ENCODE data around the gene PWWP2A. TPM values are rescaled to one million over a fixed set of nuclear protein-coding genes. Genes with fewer than 3 reads are reported as not detected.

The PWWP2A gene
- total RNA-seq, 1 experiment from 2014 or later: 34.4 TPM

GRCh38 chr5:160054047-160054446 lies 65.2 kb downstream of the PWWP2A start:
- BruUV-seq (replicated peaks): no TSS peak
- no peak overlapping the region for H3K27ac Mint-ChIP-seq (ENCODE audit: unreplicated experiment)
- ChIA-PET CTCF (interaction anchor here (1.8 kb wide), 1 partner anchor 32 kb away, joined by 5 read pairs; no protein-coding TSS in a partner anchor), POLR2A (interaction anchor here (0.6 kb wide), 1 partner anchor 174 kb away, joined by 5 read pairs; no protein-coding TSS in a partner anchor)
- Histone ChIP-seq H3K36me3 (ENCODE audit: control insufficient read depth, insufficient read depth, low read length) (peaks cover 4% of the 10 kb centered on the region), H3K4me3 (ENCODE audit: low read depth, low read length) (no peak overlapping the region), H3K27me3 (replicated peaks; ENCODE audit: control insufficient read depth, insufficient read depth, low read length) (no peaks in the 10 kb centered on the region), H3K9me3 (no peaks in the 10 kb centered on the region), H3K4me1 (no peaks in the 10 kb centered on the region; the same call in 1 of the 2 replicates)
- no peak for TF ChIP-seq CTCF (IDR thresholded peaks at IDR 0.05; ENCODE audit: insufficient read depth in 1 of 2, low read depth in 1 of 2, low read length in 1 of 2, severe bottlenecking in 1 of 2, unreplicated experiment in 1 of 2)
- H3K36me3 Mint-ChIP-seq (ENCODE audit: insufficient read depth, unreplicated experiment): peaks cover 67% of the 10 kb centered on the region
- no peak overlapping the region for H3K4me3 Mint-ChIP-seq (ENCODE audit: unreplicated experiment)
- DNase-seq: no peak
- H3K27me3 Mint-ChIP-seq (ENCODE audit: insufficient read depth, unreplicated experiment): no peaks in the 10 kb centered on the region
- peaks cover 6% of the 10 kb centered on the region for H3K4me1 Mint-ChIP-seq (ENCODE audit: low read depth, unreplicated experiment)
- intact Hi-C loops (cut with micrococcal nuclease; ENCODE audit: unreplicated experiment): no loop called here
- H3K9me3 Mint-ChIP-seq (ENCODE audit: unreplicated experiment): no peaks in the 10 kb centered on the region

DNA sequence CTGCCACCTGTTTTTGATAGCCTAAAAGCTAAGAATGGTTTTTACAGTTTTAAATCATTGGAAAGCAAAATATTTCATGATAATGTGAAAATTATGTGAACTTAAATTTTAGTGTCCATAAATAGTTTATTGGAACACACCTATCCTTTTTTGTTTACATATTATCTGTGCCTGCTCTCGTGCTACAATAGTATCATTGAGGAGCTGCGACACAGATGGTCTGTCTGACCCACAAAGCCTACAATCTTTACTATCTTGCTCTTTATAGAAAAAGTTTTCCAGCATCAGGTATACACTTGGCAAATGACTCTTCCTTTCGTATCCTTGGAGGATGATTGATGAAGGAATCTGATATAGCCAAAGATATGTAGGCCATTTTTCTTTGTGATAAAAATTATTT lies 70.2 kb downstream of the PWWP2A start:
- CTCF ChIA-PET: no interaction called here
- Histone ChIP-seq H3K27me3 (replicated peaks; ENCODE audit: control insufficient read depth, insufficient read depth, low read length) (no peaks in the 10 kb centered on the region), H3K4me3 (ENCODE audit: low read depth, low read length) (no peak overlapping the region), H3K4me1 (no peaks in the 10 kb centered on the region; the same call in 1 of the 2 replicates), H3K9me3 (no peaks in the 10 kb centered on the region), H3K36me3 (ENCODE audit: control insufficient read depth, insufficient read depth, low read length) (no peaks in the 10 kb centered on the region; the same call in 1 of the 2 replicates)
- no peak overlapping the region for H3K4me3 Mint-ChIP-seq (ENCODE audit: unreplicated experiment)
- no peaks in the 10 kb centered on the region for H3K9me3 Mint-ChIP-seq (ENCODE audit: unreplicated experiment)
- no peak for DNase-seq
- no peak for TF ChIP-seq CTCF (IDR thresholded peaks at IDR 0.05; ENCODE audit: insufficient read depth in 1 of 2, low read depth in 1 of 2, low read length in 1 of 2, severe bottlenecking in 1 of 2, unreplicated experiment in 1 of 2)
- BruUV-seq (replicated peaks): no TSS peak
- POLR2A ChIA-PET: no interaction called here
- peaks cover 65% of the 10 kb centered on the region for H3K36me3 Mint-ChIP-seq (ENCODE audit: insufficient read depth, unreplicated experiment)
- H3K27me3 Mint-ChIP-seq (ENCODE audit: insufficient read depth, unreplicated experiment): no peaks in the 10 kb centered on the region
- H3K4me1 Mint-ChIP-seq (ENCODE audit: low read depth, unreplicated experiment): peaks cover 14% of the 10 kb centered on the region
- intact Hi-C loops (cut with micrococcal nuclease; ENCODE audit: unreplicated experiment): no loop called here
- no peak overlapping the region for H3K27ac Mint-ChIP-seq (ENCODE audit: unreplicated experiment)

GRCh38 chr5:160048131-160048530 lies 71.1 kb downstream of the PWWP2A start:
- H3K9me3 ChIP-seq: no peaks in the 10 kb centered on the region
- no TSS peak for BruUV-seq (replicated peaks)
- Mint-ChIP-seq H3K4me1 (ENCODE audit: low read depth, unreplicated experiment) (peaks cover 9% of the 10 kb centered on the region), H3K4me3 (ENCODE audit: unreplicated experiment) (no peak overlapping the region), H3K27me3 (ENCODE audit: insufficient read depth, unreplicated experiment) (no peaks in the 10 kb centered on the region), H3K36me3 (ENCODE audit: insufficient read depth, unreplicated experiment) (peaks cover 56% of the 10 kb centered on the region), H3K9me3 (ENCODE audit: unreplicated experiment) (no peaks in the 10 kb centered on the region), H3K27ac (ENCODE audit: unreplicated experiment) (no peak overlapping the region)
- no peaks in the 10 kb centered on the region for H3K27me3 ChIP-seq (replicated peaks; ENCODE audit: control insufficient read depth, insufficient read depth, low read length)
- CTCF ChIA-PET: no interaction called here
- POLR2A ChIA-PET: no interaction called here
- no peak for DNase-seq
- intact Hi-C loops (cut with micrococcal nuclease; ENCODE audit: unreplicated experiment): no loop called here
- no peak for TF ChIP-seq CTCF (IDR thresholded peaks at IDR 0.05; ENCODE audit: insufficient read depth in 1 of 2, low read depth in 1 of 2, low read length in 1 of 2, severe bottlenecking in 1 of 2, unreplicated experiment in 1 of 2)
- H3K36me3 ChIP-seq (ENCODE audit: control insufficient read depth, insufficient read depth, low read length): no peaks in the 10 kb centered on the region; the same call in 1 of the 2 replicates
- no peaks in the 10 kb centered on the region for H3K4me1 ChIP-seq
- no peak overlapping the region for H3K4me3 ChIP-seq (ENCODE audit: low read depth, low read length)

All from Caco-2 (cell line).